Nephron progenitor cell (in vitro differentiated cells): ENCODE results near the gene HPGD.

Experiments
- DNase-seq: peaks from one replicate; pipeline ENCODE4 v3.0.0; 2021
- H3K27ac Mint-ChIP-seq: 2 replicates; pipeline ENCODE4 v1.8.0; 2021; ENCODE audit warnings: mild to moderate bottlenecking, moderate library complexity, mixed read lengths
- H3K27me3 Mint-ChIP-seq: 2 replicates; pipeline ENCODE4 v1.8.0; 2021; ENCODE audit warnings: mild to moderate bottlenecking, low read depth, mixed read lengths; ENCODE audit not compliant: poor library complexity
- H3K36me3 Mint-ChIP-seq: 2 replicates; pipeline ENCODE4 v1.8.0; 2021; ENCODE audit warnings: low read depth, mixed read lengths
- H3K4me1 Mint-ChIP-seq: 2 replicates; pipeline ENCODE4 v1.8.0; 2021; ENCODE audit warnings: mixed read lengths
- H3K4me3 Mint-ChIP-seq: 2 replicates; pipeline ENCODE4 v1.8.0; 2021; ENCODE audit warnings: mild to moderate bottlenecking, moderate library complexity, mixed read lengths
- H3K9me3 Mint-ChIP-seq: 2 replicates; pipeline ENCODE4 v1.8.0; 2021; ENCODE audit warnings: mild to moderate bottlenecking, moderate library complexity, mixed read lengths
- TF ChIP-seq, protein P1 (sequence below): fragments of 200-600 bp; sonication (generic); IDR thresholded peaks from 2 replicates; pipeline ENCODE4 v1.5.0; 2021; ENCODE audit warnings: antibody characterized with exemption

Gene HPGD

GRCh38 chr4:174516794-174517193 lies 5.5 kb downstream of the HPGD start:
- H3K4me3 Mint-ChIP-seq = no peak overlapping the region
- H3K9me3 Mint-ChIP-seq = no peaks in the 10 kb centered on the region
- H3K27ac Mint-ChIP-seq = no peak overlapping the region
- TF ChIP-seq, protein P1, sequence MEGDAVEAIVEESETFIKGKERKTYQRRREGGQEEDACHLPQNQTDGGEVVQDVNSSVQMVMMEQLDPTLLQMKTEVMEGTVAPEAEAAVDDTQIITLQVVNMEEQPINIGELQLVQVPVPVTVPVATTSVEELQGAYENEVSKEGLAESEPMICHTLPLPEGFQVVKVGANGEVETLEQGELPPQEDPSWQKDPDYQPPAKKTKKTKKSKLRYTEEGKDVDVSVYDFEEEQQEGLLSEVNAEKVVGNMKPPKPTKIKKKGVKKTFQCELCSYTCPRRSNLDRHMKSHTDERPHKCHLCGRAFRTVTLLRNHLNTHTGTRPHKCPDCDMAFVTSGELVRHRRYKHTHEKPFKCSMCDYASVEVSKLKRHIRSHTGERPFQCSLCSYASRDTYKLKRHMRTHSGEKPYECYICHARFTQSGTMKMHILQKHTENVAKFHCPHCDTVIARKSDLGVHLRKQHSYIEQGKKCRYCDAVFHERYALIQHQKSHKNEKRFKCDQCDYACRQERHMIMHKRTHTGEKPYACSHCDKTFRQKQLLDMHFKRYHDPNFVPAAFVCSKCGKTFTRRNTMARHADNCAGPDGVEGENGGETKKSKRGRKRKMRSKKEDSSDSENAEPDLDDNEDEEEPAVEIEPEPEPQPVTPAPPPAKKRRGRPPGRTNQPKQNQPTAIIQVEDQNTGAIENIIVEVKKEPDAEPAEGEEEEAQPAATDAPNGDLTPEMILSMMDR = no peak
- DNase-seq = no peak
- no peaks in the 10 kb centered on the region for H3K36me3 Mint-ChIP-seq
- H3K4me1 Mint-ChIP-seq = no peaks in the 10 kb centered on the region
- H3K27me3 Mint-ChIP-seq = peaks cover 28% of the 10 kb centered on the region

- TF ChIP-seq, protein P1 = no peak
Measured at GRCh38 chr4:174516345-174516744, 5.9 kb downstream of the HPGD start.

DNA sequence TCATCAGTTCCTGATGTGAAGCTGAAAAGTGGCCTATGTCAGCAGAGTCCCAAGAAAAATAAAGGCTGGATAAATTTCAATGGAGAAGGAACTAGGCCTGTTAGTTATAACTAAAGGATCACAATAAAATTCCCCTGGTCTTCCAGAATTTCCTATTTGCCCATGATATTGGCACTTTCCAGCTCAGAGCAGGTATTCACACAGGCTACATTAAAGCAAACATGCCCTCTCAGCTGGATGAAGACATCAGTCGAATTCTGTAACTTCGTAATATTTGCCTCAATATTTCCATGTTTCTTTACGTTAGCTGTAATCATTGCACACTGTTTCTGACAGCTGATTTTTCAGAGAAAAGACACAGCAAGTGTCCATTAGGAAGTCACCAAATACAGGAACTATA lies 9.5 kb downstream of the HPGD start:
- TF ChIP-seq, protein P1 = no peak
- Mint-ChIP-seq H3K9me3 (no peaks in the 10 kb centered on the region), H3K27ac (no peak overlapping the region), H3K27me3 (peaks cover 12% of the 10 kb centered on the region), H3K4me3 (no peak overlapping the region), H3K36me3 (no peaks in the 10 kb centered on the region), H3K4me1 (peaks cover 9% of the 10 kb centered on the region)
- DNase-seq = no peak

More at GRCh38 chr4:174516345-174516744, 5.9 kb downstream of the HPGD start:
- H3K27ac Mint-ChIP-seq = no peak overlapping the region
- H3K4me1 Mint-ChIP-seq = no peaks in the 10 kb centered on the region
- H3K4me3 Mint-ChIP-seq = no peak overlapping the region
- DNase-seq = no peak
- H3K36me3 Mint-ChIP-seq = no peaks in the 10 kb centered on the region
- no peaks in the 10 kb centered on the region for H3K9me3 Mint-ChIP-seq
- peaks cover 24% of the 10 kb centered on the region for H3K27me3 Mint-ChIP-seq

DNA sequence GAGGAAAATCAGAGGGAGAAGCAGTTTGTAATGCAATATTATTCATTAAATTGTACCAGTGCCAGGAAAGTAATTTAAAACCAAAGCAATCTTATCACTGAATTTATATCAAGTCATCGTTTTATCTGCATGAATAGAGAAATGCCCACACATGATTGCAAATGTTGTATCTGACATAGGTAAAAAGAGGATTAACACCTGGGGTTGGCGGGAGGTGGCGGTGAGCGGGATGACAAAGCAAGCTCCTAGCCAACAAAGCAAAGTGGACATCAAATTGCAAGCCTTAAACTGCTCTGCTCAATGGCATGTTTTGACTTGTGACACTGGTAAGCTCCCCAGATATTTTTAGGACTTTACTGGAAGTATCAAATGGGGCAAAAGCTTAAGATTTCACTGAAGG lies 16.4 kb downstream of the HPGD start:
- TF ChIP-seq, protein P1 = no peak
- Mint-ChIP-seq H3K9me3 (no peaks in the 10 kb centered on the region), H3K4me1 (peaks cover 10% of the 10 kb centered on the region), H3K36me3 (peaks cover 9% of the 10 kb centered on the region), H3K27ac (no peak overlapping the region), H3K4me3 (no peak overlapping the region), H3K27me3 (peaks cover 6% of the 10 kb centered on the region)
- no peak for DNase-seq

DNA sequence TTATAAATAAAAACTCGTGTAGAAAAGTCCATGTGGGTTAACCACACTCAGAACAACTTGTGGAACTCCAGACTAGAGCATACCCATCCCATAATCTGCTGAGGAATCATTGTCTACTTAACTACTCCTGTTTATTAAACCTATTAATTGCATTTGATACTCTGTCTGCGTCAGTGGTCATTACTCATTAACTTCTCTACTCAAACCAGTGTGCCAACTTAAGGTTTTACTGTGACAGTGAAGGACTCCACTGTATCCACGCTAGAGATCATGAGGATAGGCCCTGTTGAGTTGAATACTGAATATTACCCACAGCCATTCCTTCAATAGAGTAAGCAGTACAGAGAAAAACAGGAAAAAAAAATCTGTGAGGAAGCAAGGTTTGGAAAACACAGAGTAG lies 17.3 kb downstream of the HPGD start:
- H3K4me1 Mint-ChIP-seq = peaks cover 10% of the 10 kb centered on the region
- H3K27ac Mint-ChIP-seq = no peak overlapping the region
- no peaks in the 10 kb centered on the region for H3K9me3 Mint-ChIP-seq
- H3K4me3 Mint-ChIP-seq = no peak overlapping the region
- H3K36me3 Mint-ChIP-seq = peaks cover 9% of the 10 kb centered on the region
- TF ChIP-seq, protein P1 = no peak
- H3K27me3 Mint-ChIP-seq = peaks cover 6% of the 10 kb centered on the region
- no peak for DNase-seq

DNA sequence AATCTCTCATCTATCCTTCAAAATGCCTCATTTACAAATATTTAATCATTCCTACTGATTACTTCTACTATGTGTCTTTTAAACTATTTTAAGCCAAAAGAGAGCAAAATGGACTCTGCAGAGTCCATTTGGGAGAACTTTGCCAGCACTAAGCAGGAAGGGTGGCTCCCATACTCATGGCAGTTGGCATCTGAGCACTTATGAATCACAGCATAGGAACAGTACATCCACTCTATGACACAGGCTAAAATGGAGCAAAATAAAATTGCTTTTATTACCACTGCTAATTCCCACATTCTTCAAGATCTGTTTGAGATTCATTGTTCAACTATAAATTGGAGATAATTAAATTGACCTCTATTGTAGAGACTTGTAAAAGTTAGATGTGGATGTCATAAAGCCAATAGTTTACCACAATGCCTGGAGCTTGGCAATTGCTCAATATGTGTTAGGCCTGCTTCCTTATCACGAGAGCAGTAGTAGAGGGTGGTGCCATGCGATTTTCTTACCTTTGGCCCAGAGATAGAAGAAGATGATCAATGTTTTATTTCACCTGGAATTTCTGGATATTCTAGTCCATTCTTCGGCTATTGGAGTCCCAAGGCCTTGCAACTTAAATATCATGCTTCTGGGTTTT lies 19.1 kb downstream of the HPGD start:
- peaks cover 9% of the 10 kb centered on the region for H3K36me3 Mint-ChIP-seq
- H3K4me3 Mint-ChIP-seq = no peak overlapping the region
- peaks cover 3% of the 10 kb centered on the region for H3K27me3 Mint-ChIP-seq
- DNase-seq = no peak
- H3K9me3 Mint-ChIP-seq = no peaks in the 10 kb centered on the region
- H3K4me1 Mint-ChIP-seq = peaks cover 7% of the 10 kb centered on the region
- H3K27ac Mint-ChIP-seq = no peak overlapping the region
- TF ChIP-seq, protein P1 = no peak
